ENCODE measurements around the gene ABRACL. TPM values are rescaled to one million over a fixed set of nuclear protein-coding genes. Genes with fewer than 3 reads are reported as not detected.

The ABRACL gene
- total RNA-seq, 2 donors from 2014 or later = 13.0 to 52.8 TPM

DNA sequence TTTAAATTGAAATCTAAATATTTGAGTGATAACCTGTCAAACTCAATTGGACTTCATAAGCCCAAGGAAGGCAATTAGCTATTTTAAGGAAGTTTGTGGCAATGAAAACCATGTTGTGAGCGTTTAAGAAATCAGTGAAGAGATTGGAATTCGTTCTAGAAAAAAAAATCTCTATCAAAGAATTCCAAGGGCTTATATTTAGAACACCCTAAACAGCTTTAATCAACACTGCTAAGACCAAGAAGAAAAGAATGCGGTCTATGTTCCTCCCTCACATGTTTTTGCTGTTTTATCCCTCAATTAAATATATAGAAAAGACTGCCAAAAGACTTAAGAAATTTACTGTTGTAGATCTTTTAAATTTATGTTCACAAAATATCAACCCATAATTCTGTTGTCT, 16.6 kb upstream of the ABRACL start:
- H3K27ac ChIP-seq = no peak overlapping the region
- intact Hi-C loops (cut with DNase I) = no loop called here

DNA sequence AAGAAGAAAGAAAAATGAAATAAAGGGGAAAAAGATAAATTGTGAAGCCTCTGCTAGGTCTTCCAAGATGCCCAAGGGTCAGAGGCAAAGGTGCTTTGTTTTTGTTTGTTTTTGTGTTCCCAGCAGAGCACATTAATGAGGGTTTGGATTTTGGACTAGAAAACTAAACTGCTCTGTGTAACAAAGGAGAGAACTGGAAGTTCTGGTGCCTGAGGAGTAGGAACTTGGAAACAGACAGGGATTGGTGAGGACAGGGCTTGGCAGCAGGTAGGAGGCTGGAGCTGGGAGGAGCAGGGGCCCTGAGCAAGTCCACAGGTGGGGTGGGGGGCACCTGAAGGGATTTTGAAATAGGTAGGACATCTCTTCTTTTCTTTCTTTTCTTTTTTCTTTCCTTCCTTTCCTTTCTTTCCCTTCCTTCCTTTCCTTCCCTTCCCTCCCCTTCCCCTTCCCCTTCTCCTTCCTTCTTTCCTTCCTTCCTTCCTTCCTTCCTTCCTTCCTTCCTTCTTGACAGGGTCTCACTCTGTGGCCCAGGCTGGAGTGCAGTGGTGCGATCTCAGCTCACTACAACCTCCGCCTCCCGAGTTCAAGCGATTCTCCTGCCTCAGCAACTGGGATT, 15.3 kb upstream of the ABRACL start:
- intact Hi-C loops (cut with DNase I) = no loop called here
- H3K27me3 ChIP-seq (replicated peaks; ENCODE audit: insufficient read depth) = no peaks in the 10 kb centered on the region
- no peaks in the 10 kb centered on the region for H3K9me3 ChIP-seq
- H3K4me1 ChIP-seq (replicated peaks) = no peaks in the 10 kb centered on the region
- WGBS = 93% methylated on average over 4 of the region's 4 CpGs
- peak; percentile 53 for TF ChIP-seq POLR2AphosphoS5 (IDR thresholded peaks at IDR 0.05)
- TF ChIP-seq, protein P1, sequence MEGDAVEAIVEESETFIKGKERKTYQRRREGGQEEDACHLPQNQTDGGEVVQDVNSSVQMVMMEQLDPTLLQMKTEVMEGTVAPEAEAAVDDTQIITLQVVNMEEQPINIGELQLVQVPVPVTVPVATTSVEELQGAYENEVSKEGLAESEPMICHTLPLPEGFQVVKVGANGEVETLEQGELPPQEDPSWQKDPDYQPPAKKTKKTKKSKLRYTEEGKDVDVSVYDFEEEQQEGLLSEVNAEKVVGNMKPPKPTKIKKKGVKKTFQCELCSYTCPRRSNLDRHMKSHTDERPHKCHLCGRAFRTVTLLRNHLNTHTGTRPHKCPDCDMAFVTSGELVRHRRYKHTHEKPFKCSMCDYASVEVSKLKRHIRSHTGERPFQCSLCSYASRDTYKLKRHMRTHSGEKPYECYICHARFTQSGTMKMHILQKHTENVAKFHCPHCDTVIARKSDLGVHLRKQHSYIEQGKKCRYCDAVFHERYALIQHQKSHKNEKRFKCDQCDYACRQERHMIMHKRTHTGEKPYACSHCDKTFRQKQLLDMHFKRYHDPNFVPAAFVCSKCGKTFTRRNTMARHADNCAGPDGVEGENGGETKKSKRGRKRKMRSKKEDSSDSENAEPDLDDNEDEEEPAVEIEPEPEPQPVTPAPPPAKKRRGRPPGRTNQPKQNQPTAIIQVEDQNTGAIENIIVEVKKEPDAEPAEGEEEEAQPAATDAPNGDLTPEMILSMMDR (IDR thresholded peaks at IDR 0.05) = no peak
- no peaks in the 10 kb centered on the region for H3K36me3 ChIP-seq
- H3K4me3 ChIP-seq = no peak overlapping the region
- no peak for DNase-seq (ENCODE audit: low spot score)
- no peak overlapping the region for H3K27ac ChIP-seq

More for the DNA sequence above, 16.6 kb upstream of the ABRACL start:
- Histone ChIP-seq H3K4me3 (no peak overlapping the region), H3K4me1 (replicated peaks) (no peaks in the 10 kb centered on the region), H3K27me3 (replicated peaks; ENCODE audit: insufficient read depth) (no peaks in the 10 kb centered on the region), H3K36me3 (no peaks in the 10 kb centered on the region), H3K9me3 (no peaks in the 10 kb centered on the region)
- 83% methylated on average over 3 of the region's 3 CpGs for WGBS
- DNase-seq (ENCODE audit: low spot score) = no peak
- TF ChIP-seq POLR2A (IDR thresholded peaks at IDR 0.05) (no peak), POLR2AphosphoS5 (IDR thresholded peaks at IDR 0.05) (no peak)
- TF ChIP-seq, protein P1 (IDR thresholded peaks at IDR 0.05) = no peak

DNA sequence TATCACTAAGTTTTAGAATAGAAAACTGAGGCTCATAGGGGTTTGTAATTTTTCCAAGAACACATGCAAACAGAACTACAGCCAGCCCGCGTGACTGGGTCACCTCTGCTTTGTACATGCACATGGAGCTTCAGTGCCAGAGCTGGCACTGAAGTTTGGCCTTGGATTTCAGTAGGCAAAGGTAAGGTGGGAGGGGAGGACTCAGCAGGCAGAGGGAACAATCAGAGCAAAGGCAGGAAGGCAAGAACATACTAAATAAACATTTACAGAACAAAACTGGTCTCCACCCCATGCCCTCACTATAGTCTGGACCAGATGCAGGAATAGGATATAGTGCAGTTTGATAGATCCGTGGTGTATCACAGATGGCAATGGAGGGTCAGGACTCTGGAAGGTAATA, 13.6 kb upstream of the ABRACL start:
- H3K27ac ChIP-seq = no peak overlapping the region

DNA sequence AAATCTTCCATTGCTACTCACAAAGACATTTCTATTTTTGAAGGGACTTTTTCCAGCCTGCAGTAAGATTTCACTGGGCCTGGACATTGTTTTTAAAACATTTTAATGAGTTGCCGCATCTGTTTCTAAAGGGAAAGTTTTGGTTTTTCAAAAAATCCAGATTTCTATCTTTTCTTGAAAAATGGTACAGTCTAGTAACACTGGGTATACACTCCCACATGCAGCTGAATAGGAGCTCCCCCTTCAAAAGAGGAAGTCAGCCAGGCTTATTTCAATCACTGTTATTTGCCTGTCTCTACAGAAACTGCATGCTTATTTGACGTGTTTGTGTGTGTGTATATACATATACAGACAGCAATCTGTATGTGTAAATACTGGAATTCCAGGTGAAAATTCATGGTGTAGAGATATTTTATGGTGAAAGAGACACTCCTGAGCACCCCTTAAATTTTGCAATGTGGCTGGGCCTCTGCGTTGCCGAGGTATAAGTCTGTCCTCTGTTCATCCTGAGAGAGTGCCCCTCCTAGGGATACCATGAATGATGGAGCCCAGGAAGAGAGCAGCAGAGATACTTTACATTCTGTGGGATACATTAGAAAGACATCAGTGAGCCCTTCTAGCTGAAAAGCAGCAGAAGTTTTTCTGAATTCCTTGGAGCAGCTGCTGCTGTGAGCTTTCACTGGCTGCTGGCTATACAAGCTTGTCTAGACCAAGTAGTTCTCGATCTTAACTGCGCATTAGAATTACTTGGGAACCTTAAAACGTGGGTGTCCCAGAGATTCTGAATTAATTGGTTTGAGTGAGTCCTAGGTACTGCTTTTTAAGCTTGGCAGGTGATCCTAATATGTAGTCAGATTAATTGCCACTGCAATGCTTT, 12.0 kb upstream of the ABRACL start:
- Histone ChIP-seq H3K9me3 (no peaks in the 10 kb centered on the region), H3K27me3 (replicated peaks; ENCODE audit: insufficient read depth) (no peaks in the 10 kb centered on the region), H3K27ac (peak overlapping the region; percentile 0 to 24), H3K4me1 (replicated peaks) (no peaks in the 10 kb centered on the region), H3K4me3 (no peak overlapping the region), H3K36me3 (no peaks in the 10 kb centered on the region)
- intact Hi-C loops (cut with DNase I) = no loop called here
- TF ChIP-seq, protein P1 (IDR thresholded peaks at IDR 0.05) = no peak
- no peak for TF ChIP-seq POLR2A (IDR thresholded peaks at IDR 0.05)
- no peak for TF ChIP-seq POLR2AphosphoS5 (IDR thresholded peaks at IDR 0.05)
- no peak for DNase-seq (ENCODE audit: low spot score)
- 53% methylated on average over 7 of the region's 7 CpGs for WGBS

More for the DNA sequence above, 13.6 kb upstream of the ABRACL start:
- no peaks in the 10 kb centered on the region for H3K36me3 ChIP-seq
- DNase-seq (ENCODE audit: low spot score) = peak; percentile 78
- intact Hi-C loops (cut with DNase I) = no loop called here
- TF ChIP-seq, protein P1 (IDR thresholded peaks at IDR 0.05) = no peak
- TF ChIP-seq POLR2A (IDR thresholded peaks at IDR 0.05) (no peak), POLR2AphosphoS5 (IDR thresholded peaks at IDR 0.05) (peak; percentile 86)
- 38% methylated on average over 3 of the region's 3 CpGs for WGBS
- H3K27me3 ChIP-seq (replicated peaks; ENCODE audit: insufficient read depth) = no peaks in the 10 kb centered on the region
- H3K4me3 ChIP-seq = no peak overlapping the region
- H3K9me3 ChIP-seq = no peaks in the 10 kb centered on the region
- H3K4me1 ChIP-seq (replicated peaks) = no peaks in the 10 kb centered on the region
